GM12865 (cell line): ENCODE results near the gene ZNF611.
"Not testable (repeated sequence)": the region's sequence is repeated elsewhere in the genome, so short reads cannot be mapped to it uniquely, and the experiment has no call there.

Experiments
- DNase-seq: peaks from one replicate; pipeline ENCODE4 v3.0.0; 2010; ENCODE audit warnings: low read depth
- H3K4me3 ChIP-seq: 2 replicates; pipeline ENCODE4 v1.5.1; 2011; ENCODE audit warnings: mild to moderate bottlenecking, low read depth, low read length, control low read depth
- CTCF ChIP-seq: IDR thresholded peaks from 2 replicates; pipeline ENCODE4 v1.5.1; 2011; ENCODE audit warnings: low read length, control low read depth, low read depth, inconsistent platforms; ENCODE audit not compliant: insufficient read depth; ENCODE audit errors: missing control alignments

Gene ZNF611

DNA sequence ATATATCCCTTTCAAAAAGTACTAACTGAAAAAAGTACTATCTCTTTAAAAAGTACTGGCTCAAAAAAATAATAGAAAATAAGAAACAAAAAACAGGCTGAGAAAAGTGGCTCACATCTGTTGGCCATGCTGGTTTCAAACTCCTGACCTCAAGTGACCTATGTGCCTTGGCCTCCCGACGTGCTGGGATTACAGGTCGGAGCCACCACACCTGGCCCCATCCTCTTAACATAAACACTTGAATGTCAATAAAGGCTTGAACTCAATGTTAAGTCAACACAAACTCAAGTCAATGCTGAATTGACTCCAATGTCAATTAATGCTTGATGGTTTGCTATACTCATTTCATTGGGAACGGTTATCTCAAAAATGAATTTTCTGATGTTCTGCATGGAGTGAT lies 30.9 kb downstream of the ZNF611 start:
- no peak for DNase-seq
- no peak for TF ChIP-seq CTCF

DNA sequence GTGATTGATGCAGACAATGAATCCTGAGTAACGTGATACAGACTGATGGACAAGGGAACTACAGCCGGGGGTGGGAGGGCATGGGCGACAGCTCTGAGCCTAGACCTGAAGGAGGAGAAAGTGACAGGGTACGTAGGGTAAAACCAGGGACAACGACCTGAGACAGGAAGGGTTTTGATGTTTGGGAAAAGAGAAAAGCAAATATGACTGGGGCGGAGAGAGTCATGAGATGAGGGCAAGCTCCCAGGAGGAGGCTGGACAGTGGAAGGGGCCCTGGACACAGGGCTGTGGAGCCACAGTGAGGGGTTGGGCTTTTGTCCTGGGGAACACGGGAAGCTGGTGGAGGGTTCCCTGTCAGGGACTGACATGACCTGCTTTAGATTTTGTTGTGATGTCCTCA lies 34.2 kb downstream of the ZNF611 start:
- DNase-seq = no peak
- no peak overlapping the region for H3K4me3 ChIP-seq
- no peak for TF ChIP-seq CTCF

More for the DNA sequence above, 30.9 kb downstream of the ZNF611 start:
- no peak overlapping the region for H3K4me3 ChIP-seq

- not testable (repeated sequence) for DNase-seq
Observed at GRCh38 chr19:52699555-52699954, 35.3 kb downstream of the ZNF611 start.

GRCh38 chr19:52695996-52696395 lies 38.8 kb downstream of the ZNF611 start:
- no peak for DNase-seq
- no peak overlapping the region for H3K4me3 ChIP-seq
- TF ChIP-seq CTCF = no peak

More at GRCh38 chr19:52699555-52699954, 35.3 kb downstream of the ZNF611 start:
- not testable (repeated sequence) for H3K4me3 ChIP-seq

DNA sequence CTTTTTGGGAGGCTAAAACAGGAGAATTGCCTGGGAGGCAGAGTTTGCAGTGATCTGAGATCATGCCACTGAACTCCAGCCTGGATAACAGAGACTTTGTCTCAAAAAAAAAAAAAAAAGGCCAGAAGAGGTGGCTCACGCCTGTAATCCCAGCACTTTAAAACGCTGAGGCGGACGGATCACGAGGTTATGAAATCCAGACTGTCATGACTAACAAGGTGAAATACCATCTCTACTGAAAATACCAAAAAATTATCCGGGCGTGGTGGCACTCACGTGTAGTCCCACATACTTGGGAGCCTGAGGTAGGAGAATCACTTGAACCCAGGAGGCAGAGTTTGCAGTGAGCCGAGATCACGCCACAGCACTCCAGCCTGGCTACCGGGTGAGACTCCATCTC lies 39.9 kb downstream of the ZNF611 start:
- no peak for DNase-seq
- TF ChIP-seq CTCF = no peak
- no peak overlapping the region for H3K4me3 ChIP-seq

DNA sequence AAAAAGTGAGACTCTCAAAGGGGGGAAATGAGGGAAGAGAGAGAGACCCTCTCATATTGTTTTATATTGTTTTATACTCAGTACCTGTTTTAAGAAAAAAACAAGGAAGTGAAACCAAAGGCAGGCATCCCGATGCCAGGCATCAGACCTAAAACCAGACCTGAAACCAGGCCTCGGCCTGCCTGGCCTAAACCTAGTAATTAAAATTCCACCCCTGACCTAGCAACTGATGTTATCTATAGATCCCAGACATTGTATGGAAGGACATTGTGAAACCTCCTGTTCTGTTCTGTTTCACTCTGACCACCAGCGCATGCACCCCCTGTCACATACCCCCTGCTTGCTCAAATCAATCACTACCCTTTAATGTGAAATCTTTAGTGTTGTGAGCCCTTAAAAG lies 40.6 kb downstream of the ZNF611 start:
- not testable (repeated sequence) for DNase-seq, H3K4me3 ChIP-seq

DNA sequence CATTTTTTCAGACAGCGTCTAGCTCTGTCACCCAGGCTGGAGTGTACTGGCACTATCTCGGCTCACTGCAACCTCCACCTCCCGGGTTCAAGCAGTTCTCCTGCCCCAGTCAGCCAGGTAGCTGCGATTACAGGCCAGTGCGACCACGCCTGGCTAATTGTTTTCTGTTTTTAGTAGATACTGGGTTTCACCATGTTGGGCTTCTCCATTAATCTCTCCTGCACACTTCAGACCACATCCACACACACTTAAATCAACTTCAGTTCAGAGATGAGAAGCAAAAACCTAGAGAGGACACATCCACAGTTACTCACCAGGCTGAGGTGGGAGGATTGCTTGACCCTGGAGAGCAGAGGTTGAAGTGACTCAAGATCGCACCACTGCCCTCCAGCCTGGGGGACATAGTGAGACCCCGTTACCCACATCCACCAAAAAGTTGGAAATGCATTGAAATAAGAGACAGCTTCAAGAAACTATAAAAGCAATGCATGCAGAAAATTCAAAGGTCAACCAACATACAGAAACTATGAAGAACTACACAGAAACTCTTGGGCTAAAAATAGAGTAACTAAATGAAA lies 42.3 kb downstream of the ZNF611 start:
- no peak for DNase-seq
- H3K4me3 ChIP-seq = no peak overlapping the region
- TF ChIP-seq CTCF = no peak

- no peak overlapping the region for H3K4me3 ChIP-seq
- no peak for TF ChIP-seq CTCF
- peak; percentile 12 for DNase-seq
Observed at GRCh38 chr19:52691737-52692136, 43.1 kb downstream of the ZNF611 start.
